Panc1 (cell line): Measurements from ENCODE around the gene DENND5B. TPM values are rescaled to one million over a fixed set of nuclear protein-coding genes. Genes with fewer than 3 reads are reported as not detected.

Source experiments
- ATAC-seq: fragments of 200-7000 bp; cut with Tn5 transposase; 2 replicates; pipeline ENCODE4 v1.9.1; 2020; ENCODE audit warnings: mild to moderate bottlenecking, moderate library complexity
- BruUV-seq: library from RNA; stranded (reverse); fragments of 400-500 nt; replicated peaks from 2 replicates; lab custom pipeline; 2021; lab: Mats Ljungman, UMichigan
- CTCF ChIA-PET: fragments of 300-600 bp; sonication (Branson Sonifier 250); formaldehyde crosslinking; loops from one replicate; lab custom pipeline; 2022; ENCODE audit warnings: antibody characterized with exemption; lab: Charles Lee
- POLR2A ChIA-PET: fragments of 300-600 bp; sonication (Branson Sonifier 250); formaldehyde crosslinking; loops from one replicate; lab custom pipeline; 2022; ENCODE audit warnings: antibody characterized with exemption; lab: Charles Lee
- DNase-seq: peaks from one replicate; pipeline ENCODE4 v3.0.0-alpha.2; 2010; ENCODE audit warnings: low read depth, low spot score
- H3K27ac ChIP-seq: 2 replicates; pipeline ENCODE4 v1.5.1; 2011; ENCODE audit warnings: mild to moderate bottlenecking, low read length, inconsistent platforms
- H3K27me3 ChIP-seq: fragments of 200-500 bp; sonication (Bioruptor generic); 2 replicates; pipeline ENCODE4 v1.6.0; 2014; ENCODE audit warnings: low read length, inconsistent platforms; ENCODE audit not compliant: control insufficient read depth, insufficient read depth
- H3K36me3 ChIP-seq: fragments of 200-500 bp; sonication (Bioruptor generic); 2 replicates; pipeline ENCODE4 v1.5.1; 2014; ENCODE audit warnings: inconsistent platforms, mild to moderate bottlenecking, low read length, moderate library complexity; ENCODE audit not compliant: control insufficient read depth, insufficient read depth
- H3K4me1 ChIP-seq: 2 replicates; pipeline ENCODE4 v1.5.1; 2011; ENCODE audit warnings: inconsistent platforms, mild to moderate bottlenecking, low read length, moderate library complexity; ENCODE audit not compliant: control insufficient read depth, insufficient read depth
- H3K4me3 ChIP-seq, 2 experiments: 2 replicates each; pipeline ENCODE4 v1.5.1; 2011 to 2012; ENCODE audit warnings: low read depth in 2 of 2, low read length in 2 of 2, mild to moderate bottlenecking in 2 of 2, inconsistent platforms in 1 of 2, moderate library complexity in 1 of 2
- H3K9me3 ChIP-seq: fragments of 200-500 bp; sonication (Bioruptor generic); 2 replicates; pipeline ENCODE4 v1.5.1; 2014; ENCODE audit warnings: low read depth, mild to moderate bottlenecking, inconsistent platforms, low read length, moderate library complexity; ENCODE audit not compliant: control insufficient read depth, insufficient read depth
- POLR2AphosphoS5 ChIP-seq: IDR thresholded peaks from 2 replicates; pipeline ENCODE4 v1.6.1; 2012; ENCODE audit warnings: mild to moderate bottlenecking, low read depth, low read length, moderate library complexity
- SIN3A ChIP-seq: IDR thresholded peaks from 2 replicates; pipeline ENCODE4 v1.6.1; 2012; ENCODE audit warnings: low read depth, mild to moderate bottlenecking, low read length, moderate library complexity, borderline replicate concordance; ENCODE audit not compliant: insufficient read depth
- TCF7L2 ChIP-seq: IDR thresholded peaks from 2 replicates; pipeline ENCODE4 v1.6.1; 2011; ENCODE audit warnings: mild to moderate bottlenecking, low read depth, low read length, inconsistent platforms
- in situ Hi-C: cut with HindIII; loops from 2 replicates; pipeline ENCODE4 v1.10.0; 2016; ENCODE audit warnings: low sequenced_read_pairs, low pct_unique_long_range_greater_than_20kb
- intact Hi-C: fragments of 100-400 bp; cut with micrococcal nuclease; formaldehyde crosslinking; loops from one replicate; pipeline ENCODE4 v1.10.0; 2022; ENCODE audit not compliant: unreplicated experiment
- total RNA-seq: library from RNA; stranded (reverse); gene quantifications from one replicate; pipeline ENCODE4 v1.2.1, GENCODE V29; 2021; ENCODE audit not compliant: unreplicated experiment
- TF ChIP-seq, protein P1 (sequence below), 2 experiments: IDR thresholded peaks; 2 replicates each; pipeline ENCODE4 v1.6.1; 2011 to 2012; ENCODE audit warnings: low read depth in 2 of 2, control low read depth in 1 of 2, low read length in 1 of 2, mild to moderate bottlenecking in 1 of 2, moderate library complexity in 1 of 2; ENCODE audit not compliant: insufficient read depth in 1 of 2
- TF ChIP-seq, protein P2 (sequence below): fragments of 450-650 bp; IDR thresholded peaks from 2 replicates; pipeline ENCODE4 v1.5.1; 2017; ENCODE audit warnings: mild to moderate bottlenecking

The DENND5B gene
- total RNA-seq, 1 experiment from 2014 or later, result 36.8 TPM

DNA sequence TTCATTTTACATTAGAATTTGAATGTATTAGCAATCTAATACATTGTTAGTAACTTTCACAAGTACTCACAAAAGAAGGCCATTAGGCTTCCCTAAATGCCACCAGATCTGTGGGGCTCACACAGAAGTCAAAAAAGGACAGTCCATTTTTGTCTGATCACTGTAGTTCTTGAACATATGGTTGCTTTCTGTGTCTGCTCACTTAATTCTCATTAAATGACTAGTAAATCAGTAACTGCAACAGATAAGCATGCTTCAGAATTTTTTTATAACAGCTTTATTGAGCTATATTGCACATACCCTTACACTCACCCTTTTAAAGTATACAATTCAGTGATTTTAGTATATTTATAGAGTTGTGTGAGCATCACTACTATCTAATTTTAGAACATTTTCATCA, 71.4 kb downstream of the DENND5B start:
- POLR2A ChIA-PET, result interaction anchor here (0.5 kb wide), 1 partner anchor 38 kb away, joined by 18 read pairs; no protein-coding TSS in a partner anchor
- intact Hi-C loops, result no loop called here
- TF ChIP-seq, protein P1, sequence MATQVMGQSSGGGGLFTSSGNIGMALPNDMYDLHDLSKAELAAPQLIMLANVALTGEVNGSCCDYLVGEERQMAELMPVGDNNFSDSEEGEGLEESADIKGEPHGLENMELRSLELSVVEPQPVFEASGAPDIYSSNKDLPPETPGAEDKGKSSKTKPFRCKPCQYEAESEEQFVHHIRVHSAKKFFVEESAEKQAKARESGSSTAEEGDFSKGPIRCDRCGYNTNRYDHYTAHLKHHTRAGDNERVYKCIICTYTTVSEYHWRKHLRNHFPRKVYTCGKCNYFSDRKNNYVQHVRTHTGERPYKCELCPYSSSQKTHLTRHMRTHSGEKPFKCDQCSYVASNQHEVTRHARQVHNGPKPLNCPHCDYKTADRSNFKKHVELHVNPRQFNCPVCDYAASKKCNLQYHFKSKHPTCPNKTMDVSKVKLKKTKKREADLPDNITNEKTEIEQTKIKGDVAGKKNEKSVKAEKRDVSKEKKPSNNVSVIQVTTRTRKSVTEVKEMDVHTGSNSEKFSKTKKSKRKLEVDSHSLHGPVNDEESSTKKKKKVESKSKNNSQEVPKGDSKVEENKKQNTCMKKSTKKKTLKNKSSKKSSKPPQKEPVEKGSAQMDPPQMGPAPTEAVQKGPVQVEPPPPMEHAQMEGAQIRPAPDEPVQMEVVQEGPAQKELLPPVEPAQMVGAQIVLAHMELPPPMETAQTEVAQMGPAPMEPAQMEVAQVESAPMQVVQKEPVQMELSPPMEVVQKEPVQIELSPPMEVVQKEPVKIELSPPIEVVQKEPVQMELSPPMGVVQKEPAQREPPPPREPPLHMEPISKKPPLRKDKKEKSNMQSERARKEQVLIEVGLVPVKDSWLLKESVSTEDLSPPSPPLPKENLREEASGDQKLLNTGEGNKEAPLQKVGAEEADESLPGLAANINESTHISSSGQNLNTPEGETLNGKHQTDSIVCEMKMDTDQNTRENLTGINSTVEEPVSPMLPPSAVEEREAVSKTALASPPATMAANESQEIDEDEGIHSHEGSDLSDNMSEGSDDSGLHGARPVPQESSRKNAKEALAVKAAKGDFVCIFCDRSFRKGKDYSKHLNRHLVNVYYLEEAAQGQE (IDR thresholded peaks at IDR 0.05; ENCODE audit: insufficient read depth in 1 of 2, low read depth in 2 of 2, low read length in 1 of 2), result no peak
- TF ChIP-seq POLR2AphosphoS5 (no peak), SIN3A (no peak), TCF7L2 (no peak)
- TF ChIP-seq, protein P2, sequence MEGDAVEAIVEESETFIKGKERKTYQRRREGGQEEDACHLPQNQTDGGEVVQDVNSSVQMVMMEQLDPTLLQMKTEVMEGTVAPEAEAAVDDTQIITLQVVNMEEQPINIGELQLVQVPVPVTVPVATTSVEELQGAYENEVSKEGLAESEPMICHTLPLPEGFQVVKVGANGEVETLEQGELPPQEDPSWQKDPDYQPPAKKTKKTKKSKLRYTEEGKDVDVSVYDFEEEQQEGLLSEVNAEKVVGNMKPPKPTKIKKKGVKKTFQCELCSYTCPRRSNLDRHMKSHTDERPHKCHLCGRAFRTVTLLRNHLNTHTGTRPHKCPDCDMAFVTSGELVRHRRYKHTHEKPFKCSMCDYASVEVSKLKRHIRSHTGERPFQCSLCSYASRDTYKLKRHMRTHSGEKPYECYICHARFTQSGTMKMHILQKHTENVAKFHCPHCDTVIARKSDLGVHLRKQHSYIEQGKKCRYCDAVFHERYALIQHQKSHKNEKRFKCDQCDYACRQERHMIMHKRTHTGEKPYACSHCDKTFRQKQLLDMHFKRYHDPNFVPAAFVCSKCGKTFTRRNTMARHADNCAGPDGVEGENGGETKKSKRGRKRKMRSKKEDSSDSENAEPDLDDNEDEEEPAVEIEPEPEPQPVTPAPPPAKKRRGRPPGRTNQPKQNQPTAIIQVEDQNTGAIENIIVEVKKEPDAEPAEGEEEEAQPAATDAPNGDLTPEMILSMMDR, result no peak
- DNase-seq, result no peak
- CTCF ChIA-PET, result no interaction called here
- Histone ChIP-seq H3K4me3 (no peak overlapping the region), H3K9me3 (no peaks in the 10 kb centered on the region), H3K27me3 (no peaks in the 10 kb centered on the region), H3K27ac (peak overlapping the region; percentile 60), H3K36me3 (no peaks in the 10 kb centered on the region), H3K4me1 (peaks cover 36% of the 10 kb centered on the region)
- in situ Hi-C loops, result no loop called here
- ATAC-seq, result no peak
- no TSS peak for BruUV-seq

GRCh38 chr12:31518680-31519227, 72.2 kb downstream of the DENND5B start:
- intact Hi-C loops, result no loop called here
- H3K9me3 ChIP-seq, result no peaks in the 10 kb centered on the region
- ATAC-seq, result peak; percentile 83
- CTCF ChIA-PET, result no interaction called here
- no TSS peak for BruUV-seq
- peak overlapping the region in 1 of 2 experiments; percentile 2; a peak in 1 of 4 replicates for H3K4me3 ChIP-seq
- H3K27me3 ChIP-seq, result no peaks in the 10 kb centered on the region
- TF ChIP-seq, protein P1 (IDR thresholded peaks at IDR 0.05; ENCODE audit: insufficient read depth in 1 of 2, low read depth in 2 of 2, low read length in 1 of 2), result no peak
- TF ChIP-seq, protein P2, result no peak
- TF ChIP-seq POLR2AphosphoS5, result no peak
- H3K36me3 ChIP-seq, result no peaks in the 10 kb centered on the region
- POLR2A ChIA-PET, result interaction anchor here (0.7 kb wide), 2 partner anchors 69 to 1024 kb away, joined by 3 to 5 read pairs; no protein-coding TSS in a partner anchor
- H3K4me1 ChIP-seq, result peaks cover 36% of the 10 kb centered on the region
- in situ Hi-C loops, result no loop called here
- H3K27ac ChIP-seq, result peak overlapping the region; percentile 60
- DNase-seq, result peak; percentile 95
